ENCODE data around the gene TMSB4X.
"Not testable (repeated sequence)": the region's sequence is repeated elsewhere in the genome, so short reads cannot be mapped to it uniquely, and the experiment has no call there.

TMSB4X gene

GRCh38 chrX:12976819-12977732 is 2.2 kb downstream of the TMSB4X start:
- not testable (repeated sequence) for DNase-seq (ENCODE audit: low read depth in 2 of 2)

DNA sequence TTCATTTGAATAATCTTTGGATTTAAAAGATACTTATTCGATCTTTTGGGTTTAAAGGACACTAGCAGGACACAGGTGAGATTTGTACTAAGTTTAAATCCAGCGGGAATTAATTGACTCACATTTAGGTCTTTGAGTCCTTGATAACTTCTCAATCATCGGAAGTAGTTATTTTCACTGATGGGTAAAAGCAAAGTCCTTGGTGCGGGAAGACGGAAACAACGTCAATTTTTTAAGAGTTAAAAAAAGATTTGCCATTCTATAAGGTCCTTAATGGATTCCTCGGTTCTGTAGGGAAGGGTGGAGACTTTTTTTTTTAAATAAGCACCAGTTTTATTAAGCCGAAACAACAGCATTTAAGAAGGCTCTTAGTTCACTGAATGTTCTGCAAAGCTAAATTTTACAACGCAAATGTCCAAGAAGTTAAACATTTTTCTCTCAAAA is 2.9 kb downstream of the TMSB4X start:
- DNase-seq (ENCODE audit: low read depth in 2 of 2) = no peak

- DNase-seq (ENCODE audit: low read depth in 2 of 2) = peak in 1 of 2 donors; percentile 58
Measured at GRCh38 chrX:12978205-12979025, 3.5 kb downstream of the TMSB4X start.

DNA sequence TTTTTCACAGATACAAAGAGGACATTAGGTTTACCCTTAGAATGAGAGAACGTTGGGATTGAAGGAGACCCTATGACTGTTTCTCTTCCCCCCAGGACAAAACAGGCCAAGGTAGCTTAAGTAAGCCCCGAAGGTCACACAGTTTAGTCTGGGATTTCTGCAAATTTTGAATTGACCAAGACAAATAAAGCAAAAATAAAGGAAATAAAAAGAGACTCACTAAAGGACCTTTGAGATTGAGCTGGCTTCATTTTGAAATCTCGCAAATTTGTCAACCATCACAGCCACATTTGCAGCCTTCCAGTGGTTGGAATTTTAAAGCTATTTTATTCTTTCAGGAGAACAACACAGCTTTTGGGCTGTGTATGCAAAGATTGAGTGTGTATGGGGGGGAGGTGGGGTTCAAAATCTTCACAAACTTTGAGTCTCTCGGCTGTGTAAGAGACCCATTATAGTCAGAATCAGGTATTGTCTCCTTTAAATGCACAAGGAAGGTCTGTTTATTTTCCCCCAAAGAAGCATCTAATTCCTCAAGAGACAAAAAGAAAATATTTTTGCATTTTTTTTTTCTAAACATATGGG is 4.2 kb downstream of the TMSB4X start:
- no peak for DNase-seq (ENCODE audit: low read depth in 2 of 2)

GRCh38 chrX:12979616-12980015 is 4.7 kb downstream of the TMSB4X start:
- DNase-seq (ENCODE audit: low read depth in 2 of 2) = no peak

DNA sequence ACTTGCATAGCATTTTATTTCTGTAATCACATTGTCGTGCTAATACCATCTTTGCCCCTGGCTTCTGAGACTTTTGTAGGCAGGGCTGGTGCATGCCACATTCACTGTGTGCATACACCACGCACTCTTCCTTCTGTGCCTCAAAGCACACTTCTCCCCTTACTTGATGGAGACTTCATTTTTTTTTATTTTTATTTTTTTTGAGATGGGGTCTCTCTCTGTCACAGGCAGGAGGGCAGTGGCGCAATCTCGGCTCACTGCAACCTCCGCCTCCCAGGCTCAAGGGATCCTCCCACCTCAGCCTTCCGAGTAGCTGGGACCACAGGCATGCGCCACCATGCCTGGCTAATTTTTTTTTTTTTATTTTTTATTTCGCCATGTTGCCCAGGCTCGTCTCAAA is 5.1 kb downstream of the TMSB4X start:
- DNase-seq (ENCODE audit: low read depth in 2 of 2) = not testable (repeated sequence)

GRCh38 chrX:12981880-12982279 is 7.0 kb downstream of the TMSB4X start:
- DNase-seq (ENCODE audit: low read depth in 2 of 2) = no peak

- no peak for DNase-seq (ENCODE audit: low read depth in 2 of 2)
Measured at GRCh38 chrX:12984603-12985319, 9.9 kb downstream of the TMSB4X start.

DNA sequence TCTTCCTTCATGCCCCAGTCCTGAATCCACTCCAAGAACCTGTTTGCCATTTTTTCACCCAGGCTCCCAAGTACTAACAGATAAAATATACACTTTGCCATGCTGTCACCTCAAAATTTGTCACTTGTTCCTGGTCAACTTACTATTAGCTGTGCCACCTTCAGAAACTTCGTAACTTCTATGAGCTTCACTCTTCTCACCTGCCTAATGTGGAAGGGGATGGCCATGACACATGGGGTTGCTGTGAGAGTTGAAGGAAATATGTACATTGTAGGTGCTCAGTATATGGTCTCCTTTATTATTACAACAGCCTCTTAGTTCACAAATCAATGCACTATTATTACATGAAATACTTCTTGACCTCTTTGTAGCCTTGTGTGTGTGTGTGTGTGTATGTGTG is 10.4 kb downstream of the TMSB4X start:
- no peak for DNase-seq (ENCODE audit: low read depth in 2 of 2)

- no peak for DNase-seq (ENCODE audit: low read depth in 2 of 2)
Measured at GRCh38 chrX:12986164-12986779, 11.4 kb downstream of the TMSB4X start.

- DNase-seq (ENCODE audit: low read depth in 2 of 2) = no peak
Measured at GRCh38 chrX:12986886-12987285, 12.0 kb downstream of the TMSB4X start.

DNA sequence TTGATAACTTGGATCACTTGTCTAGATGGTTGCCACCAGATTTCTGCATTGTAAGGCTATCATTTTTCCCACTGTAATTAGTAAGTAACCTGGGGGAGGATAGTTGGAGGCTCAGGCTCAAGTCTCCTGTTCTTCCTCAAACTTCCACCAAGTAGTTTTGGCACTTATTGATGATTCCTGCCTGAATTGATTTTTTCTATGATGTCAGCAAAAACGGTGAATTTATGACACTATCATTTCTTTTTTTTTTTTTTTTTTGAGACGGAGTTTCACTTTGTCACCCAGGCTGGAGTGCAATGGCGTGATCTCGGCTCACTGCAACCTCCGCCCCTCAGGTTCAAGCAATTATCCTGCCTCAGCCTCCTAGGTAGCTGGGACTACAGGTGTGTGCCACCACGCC is 12.4 kb downstream of the TMSB4X start:
- no peak for DNase-seq (ENCODE audit: low read depth in 2 of 2)

DNA sequence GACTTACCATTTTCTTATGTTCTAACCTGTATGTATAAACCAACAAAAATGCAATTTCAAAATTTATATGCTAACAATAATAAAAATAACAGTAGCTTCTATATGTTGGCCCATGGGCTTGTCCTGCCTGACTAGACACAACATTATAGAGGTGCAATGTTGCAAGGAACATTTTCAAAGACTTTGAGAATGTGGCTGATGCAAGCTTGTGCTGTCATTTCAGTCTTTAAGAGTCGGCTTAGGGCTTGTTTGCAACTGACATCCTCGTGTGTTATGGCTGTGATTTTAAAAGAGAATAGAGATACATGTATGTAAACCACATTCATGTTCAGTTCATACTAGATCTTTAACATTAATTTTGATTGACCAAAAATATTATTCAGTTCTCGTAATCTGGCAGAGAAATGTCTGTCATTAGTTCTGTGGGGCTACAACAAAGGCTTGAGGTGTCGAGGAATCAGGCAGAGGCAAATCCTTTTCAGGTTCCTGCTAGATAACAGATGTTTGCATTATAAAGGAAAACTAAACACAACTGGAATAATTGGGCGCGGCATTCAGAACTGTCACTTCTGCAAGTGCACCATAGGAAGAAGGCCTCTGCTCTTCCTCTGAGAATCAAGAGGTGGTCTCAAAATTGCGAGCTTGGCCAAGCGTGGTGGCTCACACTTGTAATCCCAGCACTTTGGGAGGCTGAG is 13.1 kb downstream of the TMSB4X start:
- no peak for DNase-seq (ENCODE audit: low read depth in 2 of 2)

DNA sequence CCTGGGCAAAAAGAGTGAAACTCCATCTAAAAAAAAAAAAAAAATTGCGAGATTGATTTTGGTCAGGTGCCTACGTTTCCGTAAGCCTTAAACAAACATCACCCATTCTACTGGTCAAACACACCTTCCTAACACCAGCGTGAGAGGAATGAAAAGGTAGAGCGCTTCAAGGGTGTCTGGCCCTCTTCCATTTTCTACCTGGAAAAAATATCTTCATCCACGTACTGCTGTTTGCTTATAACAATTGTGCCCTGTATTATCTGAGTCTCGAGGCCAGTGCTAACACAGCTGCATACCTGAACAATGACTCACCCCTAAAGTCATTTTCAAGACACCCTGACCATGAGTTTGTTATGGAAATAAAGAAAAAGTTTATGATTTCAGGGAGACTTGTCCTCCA is 13.9 kb downstream of the TMSB4X start:
- DNase-seq (ENCODE audit: low read depth in 2 of 2) = no peak

GRCh38 chrX:12989461-12989860 is 14.6 kb downstream of the TMSB4X start:
- DNase-seq (ENCODE audit: low read depth in 2 of 2) = no peak

DNA sequence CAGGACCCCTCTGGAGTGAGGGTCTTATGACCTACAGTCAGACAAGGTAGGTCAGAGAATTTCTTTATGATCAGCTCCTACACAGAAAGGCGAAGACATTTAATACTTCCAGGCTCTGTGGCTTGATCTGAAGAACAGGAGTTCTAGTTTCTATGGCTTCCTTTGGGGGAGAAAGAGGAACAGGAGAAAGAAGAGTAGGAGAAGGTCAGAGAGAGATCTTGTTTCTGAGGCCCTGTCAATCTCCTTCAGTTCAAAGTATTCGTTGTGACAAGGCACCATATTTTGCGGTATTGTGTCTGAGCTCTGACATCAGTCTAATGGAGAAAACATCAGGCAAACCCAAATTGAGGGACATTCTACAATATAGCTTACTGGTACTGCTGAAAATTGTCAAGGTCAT is 16.7 kb downstream of the TMSB4X start:
- DNase-seq (ENCODE audit: low read depth in 2 of 2) = no peak

GRCh38 chrX:12992544-12993118 is 17.7 kb downstream of the TMSB4X start:
- no peak for DNase-seq (ENCODE audit: low read depth in 2 of 2)

DNA sequence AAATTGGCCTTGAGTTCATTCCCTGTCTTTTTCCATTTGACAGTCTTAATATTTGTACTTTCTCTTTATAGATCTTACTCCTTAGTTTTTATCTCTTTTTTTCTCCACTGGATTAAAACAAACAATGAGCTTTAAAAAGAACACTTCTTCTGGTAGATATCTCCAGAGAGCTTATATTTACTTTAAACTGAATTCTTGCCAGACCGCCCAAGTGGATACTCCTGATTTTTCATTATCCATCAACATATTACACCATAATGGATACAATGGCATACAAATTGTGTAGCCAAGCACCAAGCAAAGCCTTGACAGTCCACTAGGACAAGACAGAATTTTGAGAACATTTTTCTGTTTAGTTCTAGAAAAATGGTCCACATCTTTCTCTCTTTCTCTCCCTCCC is 18.9 kb downstream of the TMSB4X start:
- no peak for DNase-seq (ENCODE audit: low read depth in 2 of 2)

GRCh38 chrX:12994321-12994720 is 19.4 kb downstream of the TMSB4X start:
- DNase-seq (ENCODE audit: low read depth in 2 of 2) = no peak

GRCh38 chrX:12996934-12997435 is 22.1 kb downstream of the TMSB4X start:
- no peak for DNase-seq (ENCODE audit: low read depth in 2 of 2)
